Neural cell (in vitro differentiated cells): Measurements from ENCODE around the gene ADAMTSL4. TPM values are rescaled to one million over a fixed set of nuclear protein-coding genes. Genes with fewer than 3 reads are reported as not detected.

ENCODE experiments used
- H2AFZ ChIP-seq: fragments of 200-600, 300-800 bp; sonication (generic), shearing (Covaris generic); 2 replicates; pipeline ENCODE4 v1.6.0; 2014; ENCODE audit warnings: low read depth, mild to moderate bottlenecking, antibody characterized with exemption, low read length, moderate library complexity
- H3F3A ChIP-seq: fragments of 200-600 bp; shearing (Covaris generic); 2 replicates; pipeline ENCODE4 v1.6.1; 2016; ENCODE audit warnings: mild to moderate bottlenecking, moderate library complexity, mixed read lengths, antibody characterized with exemption, low read length; ENCODE audit not compliant: insufficient read depth, poor library complexity, severe bottlenecking
- H3K27ac ChIP-seq: fragments of 200-600, 300-800 bp; sonication (generic), shearing (Covaris generic); 2 replicates; pipeline ENCODE4 v1.5.1; 2014; ENCODE audit warnings: mild to moderate bottlenecking, low read length, moderate library complexity
- H3K27me3 ChIP-seq: fragments of 300-800, 200-600 bp; sonication (generic), shearing (Covaris generic); 2 replicates; pipeline ENCODE4 v1.6.0; 2014; ENCODE audit warnings: mild to moderate bottlenecking, low read depth, low read length, moderate library complexity; ENCODE audit not compliant: insufficient read depth
- H3K36me3 ChIP-seq: fragments of 300-800, 200-600 bp; sonication (generic), shearing (Covaris generic); 2 replicates; pipeline ENCODE4 v1.5.1; 2014; ENCODE audit warnings: mild to moderate bottlenecking, antibody characterized with exemption, low read length, moderate library complexity; ENCODE audit not compliant: insufficient read depth
- H3K4me2 ChIP-seq: fragments of 300-800, 200-600 bp; sonication (generic), shearing (Covaris generic); 2 replicates; pipeline ENCODE4 v1.6.0; 2014; ENCODE audit warnings: mild to moderate bottlenecking, low read length
- H3K4me3 ChIP-seq: fragments of 300-800, 200-600 bp; sonication (generic), shearing (Covaris generic); 2 replicates; pipeline ENCODE4 v1.5.1; 2014; ENCODE audit warnings: mild to moderate bottlenecking, low read length, moderate library complexity
- H3K79me2 ChIP-seq: fragments of 200-600 bp; shearing (Covaris generic); replicated peaks from 2 replicates; pipeline ENCODE4 v1.6.0; 2014; ENCODE audit warnings: mild to moderate bottlenecking, low read length, moderate library complexity; ENCODE audit not compliant: insufficient read depth
- H3K9ac ChIP-seq: fragments of 300-800, 200-600 bp; sonication (generic), shearing (Covaris generic); 2 replicates; pipeline ENCODE4 v1.6.1; 2016; ENCODE audit warnings: mild to moderate bottlenecking, low read length, mixed read lengths
- H3K9me2 ChIP-seq: fragments of 200-600 bp; shearing (Covaris generic); 2 replicates; pipeline ENCODE4 v1.6.1; 2016; ENCODE audit warnings: mild to moderate bottlenecking, low read length, mixed read lengths; ENCODE audit not compliant: insufficient read depth
- H3K9me3 ChIP-seq: fragments of 200-600, 300-800 bp; sonication (generic), shearing (Covaris generic); 2 replicates; pipeline ENCODE4 v1.6.1; 2016; ENCODE audit warnings: mild to moderate bottlenecking, mixed run types, low read length, moderate library complexity, mixed read lengths
- H4K20me1 ChIP-seq: fragments of 200-600 bp; shearing (Covaris generic); 2 replicates; pipeline ENCODE4 v1.6.1; 2016; ENCODE audit warnings: mild to moderate bottlenecking, mixed run types; ENCODE audit not compliant: insufficient read depth
- CTCF ChIP-seq: fragments of 450-650 bp; IDR thresholded peaks from 2 replicates; pipeline ENCODE4 v1.5.1; 2014; ENCODE audit warnings: antibody characterized with exemption, mild to moderate bottlenecking, moderate library complexity; ENCODE audit not compliant: poor library complexity, severe bottlenecking
- EP300 ChIP-seq: fragments of 450-650 bp; conservative IDR thresholded peaks from 2 replicates; pipeline ENCODE4 v1.6.1; 2014; ENCODE audit warnings: antibody characterized with exemption, mild to moderate bottlenecking, moderate library complexity; ENCODE audit not compliant: poor library complexity, severe bottlenecking
- EZH2 ChIP-seq: fragments of 200-600, 300-800 bp; shearing (Covaris generic), sonication (generic); IDR thresholded peaks from 2 replicates; pipeline ENCODE4 v1.6.1; 2014; ENCODE audit warnings: antibody characterized with exemption, low read length, borderline replicate concordance, mild to moderate bottlenecking; ENCODE audit not compliant: insufficient read depth, poor library complexity, severe bottlenecking
- MXI1 ChIP-seq: fragments of 450-650 bp; conservative IDR thresholded peaks from 2 replicates; pipeline ENCODE4 v1.6.1; 2014; ENCODE audit warnings: antibody characterized with exemption, mild to moderate bottlenecking; ENCODE audit not compliant: poor library complexity, severe bottlenecking
- POLR2AphosphoS5 ChIP-seq: IDR thresholded peaks from 2 replicates; pipeline ENCODE4 v1.6.1; 2012
- RAD21 ChIP-seq: fragments of 450-650 bp; conservative IDR thresholded peaks from 2 replicates; pipeline ENCODE4 v1.6.1; 2014; ENCODE audit warnings: antibody characterized with exemption, mild to moderate bottlenecking, moderate library complexity
- REST ChIP-seq: IDR thresholded peaks from 2 replicates; pipeline ENCODE4 v1.6.1; 2012; ENCODE audit warnings: borderline replicate concordance
- SMC3 ChIP-seq: fragments of 450-650 bp; conservative IDR thresholded peaks from 2 replicates; pipeline ENCODE4 v1.6.1; 2014; ENCODE audit warnings: antibody characterized with exemption, mild to moderate bottlenecking, moderate library complexity; ENCODE audit not compliant: poor library complexity
- TAF1 ChIP-seq: IDR thresholded peaks from 2 replicates; pipeline ENCODE4 v1.6.1; 2012; ENCODE audit warnings: low read depth
- polyA plus RNA-seq: library from polyadenylated mRNA; depleted of rRNA; stranded (reverse); fragments of >200 nt; gene quantifications from 2 replicates; pipeline ENCODE4 v1.2.3, GENCODE V29; 2014

The ADAMTSL4 gene
- polyA plus RNA-seq, 1 donor from 2014 or later = not detected

- no peaks in the 10 kb centered on the region for H3K79me2 ChIP-seq
Observed at GRCh38 chr1:150545486-150546032, 3.6 kb upstream of the ADAMTSL4 start.

GRCh38 chr1:150546294-150546937 is 2.8 kb upstream of the ADAMTSL4 start:
- Histone ChIP-seq H3K4me3 (no peak overlapping the region), H3K9me2 (no peaks in the 10 kb centered on the region), H3K27me3 (peaks cover 12% of the 10 kb centered on the region), H3K79me2 (no peaks in the 10 kb centered on the region), H3K27ac (no peak overlapping the region), H4K20me1 (no peaks in the 10 kb centered on the region), H3K4me2 (no peak overlapping the region), H3F3A (no peaks in the 10 kb centered on the region), H3K9me3 (no peaks in the 10 kb centered on the region), H3K36me3 (no peaks in the 10 kb centered on the region), H2AFZ (no peak overlapping the region), H3K9ac (no peak overlapping the region)
- no peak for TF ChIP-seq TAF1
- TF ChIP-seq SMC3 = no peak
- TF ChIP-seq MXI1 = no peak
- TF ChIP-seq RAD21 = no peak
- TF ChIP-seq EP300 = no peak
- TF ChIP-seq EZH2 = no peak
- no peak for TF ChIP-seq CTCF
- no peak for TF ChIP-seq REST
- no peak for TF ChIP-seq POLR2AphosphoS5

More at GRCh38 chr1:150545486-150546032, 3.6 kb upstream of the ADAMTSL4 start:
- Histone ChIP-seq H2AFZ (no peak overlapping the region), H3K4me3 (no peak overlapping the region), H4K20me1 (no peaks in the 10 kb centered on the region), H3K27me3 (peaks cover 12% of the 10 kb centered on the region), H3K36me3 (no peaks in the 10 kb centered on the region), H3K9ac (no peak overlapping the region), H3K9me3 (no peaks in the 10 kb centered on the region), H3K27ac (no peak overlapping the region), H3K9me2 (no peaks in the 10 kb centered on the region), H3F3A (no peaks in the 10 kb centered on the region), H3K4me2 (no peak overlapping the region)
- TF ChIP-seq MXI1 (no peak), TAF1 (no peak), EZH2 (no peak), SMC3 (no peak)
